Liver (tissue), 9 donors: ENCODE data around the gene PIWIL4. TPM values are rescaled to one million over a fixed set of nuclear protein-coding genes. Genes with fewer than 3 reads are reported as not detected.
A peak's percentile ranks its signal among the peaks of the same experiment; 100 is the strongest.

ENCODE experiments used
- DNase-seq: peaks from one replicate; pipeline ENCODE4 v3.0.0-alpha.2; 2017; ENCODE audit warnings: low spot score
- H3K27ac ChIP-seq, 2 donors: one replicate each; pipeline ENCODE4 v1.7.0; 2013; ENCODE audit warnings: inconsistent platforms in 2 of 2, low read length in 2 of 2, control low read depth in 1 of 2, low read depth in 1 of 2, mild to moderate bottlenecking in 1 of 2
- H3K27me3 ChIP-seq, 4 donors: one replicate each; pipeline versions ENCODE4 v1.6.1 to v1.7.0; 2013; ENCODE audit warnings: low read length in 3 of 4, inconsistent platforms in 1 of 4, mild to moderate bottlenecking in 1 of 4, moderate library complexity in 1 of 4; ENCODE audit not compliant: control insufficient read depth in 4 of 4, insufficient read depth in 4 of 4
- H3K36me3 ChIP-seq, 4 donors: one replicate each; pipeline versions ENCODE4 v1.6.1 to v1.7.0; 2013; ENCODE audit warnings: low read length in 3 of 4, mild to moderate bottlenecking in 3 of 4, low read depth in 1 of 4, moderate library complexity in 1 of 4; ENCODE audit not compliant: control insufficient read depth in 4 of 4, insufficient read depth in 3 of 4
- H3K4me1 ChIP-seq, 4 donors: one replicate each; pipeline versions ENCODE4 v1.6.1 to v1.7.0; 2013; ENCODE audit warnings: low read length in 3 of 4, mild to moderate bottlenecking in 3 of 4, moderate library complexity in 1 of 4; ENCODE audit not compliant: control insufficient read depth in 4 of 4, insufficient read depth in 4 of 4
- H3K4me3 ChIP-seq, 3 donors: one replicate each; pipeline versions ENCODE4 v1.6.1 to v1.7.0; 2013; ENCODE audit warnings: low read length in 3 of 3, control low read depth in 1 of 3, low read depth in 1 of 3, mild to moderate bottlenecking in 1 of 3
- H3K9ac ChIP-seq, 2 donors: one replicate each; pipeline ENCODE4 v1.7.0; 2013; ENCODE audit warnings: low read length in 2 of 2, mild to moderate bottlenecking in 2 of 2, moderate library complexity in 2 of 2, control low read depth in 1 of 2, low read depth in 1 of 2
- H3K9me3 ChIP-seq, 4 donors: one replicate each; pipeline versions ENCODE4 v1.6.1 to v1.7.0; 2013; ENCODE audit warnings: low read length in 3 of 4; ENCODE audit not compliant: control insufficient read depth in 4 of 4
- EGR1 ChIP-seq, 2 donors: IDR thresholded peaks; 2 replicates each; pipeline ENCODE4 v1.6.1; 2016 to 2018; ENCODE audit warnings: antibody characterized with exemption in 2 of 2, low read depth in 2 of 2
- FOXA1 ChIP-seq: IDR thresholded peaks from 2 replicates; pipeline ENCODE4 v1.6.1; 2016; ENCODE audit warnings: antibody characterized with exemption
- FOXA2 ChIP-seq: IDR thresholded peaks from 2 replicates; pipeline ENCODE4 v1.6.1; 2016; ENCODE audit warnings: antibody characterized with exemption
- GABPA ChIP-seq, 2 donors: IDR thresholded peaks in 1 of 2; conservative IDR thresholded peaks in 1 of 2; 2 replicates each; pipeline ENCODE4 v1.6.1; 2016; ENCODE audit warnings: antibody characterized with exemption in 2 of 2, mild to moderate bottlenecking in 1 of 2, moderate library complexity in 1 of 2
- HNF4A ChIP-seq, 2 donors: conservative IDR thresholded peaks; 2 replicates each; pipeline ENCODE4 v1.6.1; 2016; ENCODE audit warnings: antibody characterized with exemption in 2 of 2, mild to moderate bottlenecking in 2 of 2
- HNF4G ChIP-seq: IDR thresholded peaks from 2 replicates; pipeline ENCODE4 v1.6.1; 2016; ENCODE audit warnings: antibody characterized with exemption
- JUND ChIP-seq, 2 donors: IDR thresholded peaks; 2 replicates each; pipeline ENCODE4 v1.6.1; 2016; ENCODE audit warnings: antibody characterized with exemption in 2 of 2
- RAD21 ChIP-seq, 2 donors: IDR thresholded peaks; 2 replicates each; pipeline ENCODE4 v1.6.1; 2016; ENCODE audit warnings: antibody characterized with exemption in 2 of 2, mild to moderate bottlenecking in 2 of 2
- RXRA ChIP-seq, 2 donors: IDR thresholded peaks; 2 replicates each; pipeline ENCODE4 v1.6.1; 2017 to 2018; ENCODE audit warnings: antibody characterized with exemption in 2 of 2, mild to moderate bottlenecking in 1 of 2
- SP1 ChIP-seq: IDR thresholded peaks from 2 replicates; pipeline ENCODE4 v1.6.1; 2018; ENCODE audit warnings: antibody characterized with exemption, mild to moderate bottlenecking
- TAF1 ChIP-seq: conservative IDR thresholded peaks from 2 replicates; pipeline ENCODE4 v1.6.1; 2016; ENCODE audit warnings: antibody characterized with exemption, mild to moderate bottlenecking
- YY1 ChIP-seq: IDR thresholded peaks from 2 replicates; pipeline ENCODE4 v1.6.1; 2016; ENCODE audit warnings: antibody characterized with exemption, mild to moderate bottlenecking
- WGBS: extraction: QIAGEN DNeasy Blood & Tissue Kit; methylation state at CpG from one replicate; pipeline ENCODE4 v1.1.7; 2013; 5-methylcytosine and 5-hydroxymethylcytosine counted together
- polyA plus RNA-seq, 2 donors: library from polyadenylated mRNA; stranded (reverse) in 1 of 2; unstranded in 1 of 2; fragments of 200-250 nt in 1 of 2; fragments of >200 nt in 1 of 2; fragmentation: Nextera tagmentation in 1 of 2; extraction: Ambion mirVana in 1 of 2; gene quantifications; one replicate each; pipeline versions ENCODE4 v1.2.1 to v1.2.3, GENCODE V29; 2013 to 2015
- total RNA-seq, 2 donors: library from RNA; depleted of rRNA; stranded (reverse); fragments of >200 nt; gene quantifications; one replicate each; pipeline ENCODE4 v1.2.3, GENCODE V29; 2014
- TF ChIP-seq, protein P1 (sequence below): fragments of 150-350 bp; IDR thresholded peaks from 2 replicates; pipeline ENCODE4 v1.5.1; 2017; ENCODE audit warnings: improper control_type of control experiment, low read depth, low read length; ENCODE audit not compliant: missing input control
- TF ChIP-seq, protein P2 (sequence below): IDR thresholded peaks from 2 replicates; pipeline ENCODE4 v1.6.1; 2016; ENCODE audit warnings: antibody characterized with exemption
- TF ChIP-seq, protein P3 (sequence below): IDR thresholded peaks from 2 replicates; pipeline ENCODE4 v1.6.1; 2016; ENCODE audit warnings: antibody characterized with exemption, mild to moderate bottlenecking
- donor health status: healthy.
- donor health status: healthy.
- donor health status: healthy.
- donor health status: healthy.
- donor health status: healthy.

The PIWIL4 gene
- total and polyA plus RNA-seq, 4 donors, result 0.18 to 1.5 (median 0.51) TPM

DNA sequence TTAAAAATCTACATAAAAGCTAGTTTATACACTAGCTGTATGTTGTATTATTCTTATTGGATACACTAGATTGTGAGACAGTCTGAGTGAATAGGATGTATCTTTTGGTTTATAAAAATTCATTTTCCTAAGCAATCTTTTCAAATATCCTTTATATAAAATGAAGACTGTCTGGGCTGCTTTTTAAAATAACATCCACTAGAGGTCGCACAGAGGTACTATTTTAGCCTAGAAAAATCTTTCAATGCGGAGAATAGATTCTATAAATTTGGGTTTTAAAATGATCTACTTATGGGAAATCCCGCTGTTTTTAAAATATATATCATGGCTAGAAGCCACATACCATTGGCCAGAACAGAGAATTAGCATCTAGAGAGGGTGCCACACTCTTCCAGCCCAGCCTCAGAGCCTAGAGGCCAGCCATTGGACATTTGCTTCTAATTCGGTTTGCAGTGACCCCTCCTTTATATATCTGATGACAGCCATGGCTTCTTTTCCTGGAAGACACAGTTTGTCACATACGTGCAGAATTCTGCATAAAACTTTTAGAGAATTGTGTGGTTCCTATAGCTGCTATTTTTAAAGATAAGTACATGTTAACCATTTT is 47.6 kb upstream of the PIWIL4 start:
- Histone ChIP-seq H3K27ac (no peak overlapping the region), H3K27me3 (no peaks in the 10 kb centered on the region), H3K36me3 (no peaks in the 10 kb centered on the region), H3K4me3 (no peak overlapping the region), H3K9me3 (no peaks in the 10 kb centered on the region), H3K4me1 (peaks cover 0 to 3% (median 0%) of the 10 kb centered on the region in 4 donors), H3K9ac (no peak overlapping the region)
- no peak for TF ChIP-seq FOXA1
- TF ChIP-seq RAD21 (IDR thresholded peaks at IDR 0.05), result peak; percentile 71 to 77
- TF ChIP-seq, protein P1, sequence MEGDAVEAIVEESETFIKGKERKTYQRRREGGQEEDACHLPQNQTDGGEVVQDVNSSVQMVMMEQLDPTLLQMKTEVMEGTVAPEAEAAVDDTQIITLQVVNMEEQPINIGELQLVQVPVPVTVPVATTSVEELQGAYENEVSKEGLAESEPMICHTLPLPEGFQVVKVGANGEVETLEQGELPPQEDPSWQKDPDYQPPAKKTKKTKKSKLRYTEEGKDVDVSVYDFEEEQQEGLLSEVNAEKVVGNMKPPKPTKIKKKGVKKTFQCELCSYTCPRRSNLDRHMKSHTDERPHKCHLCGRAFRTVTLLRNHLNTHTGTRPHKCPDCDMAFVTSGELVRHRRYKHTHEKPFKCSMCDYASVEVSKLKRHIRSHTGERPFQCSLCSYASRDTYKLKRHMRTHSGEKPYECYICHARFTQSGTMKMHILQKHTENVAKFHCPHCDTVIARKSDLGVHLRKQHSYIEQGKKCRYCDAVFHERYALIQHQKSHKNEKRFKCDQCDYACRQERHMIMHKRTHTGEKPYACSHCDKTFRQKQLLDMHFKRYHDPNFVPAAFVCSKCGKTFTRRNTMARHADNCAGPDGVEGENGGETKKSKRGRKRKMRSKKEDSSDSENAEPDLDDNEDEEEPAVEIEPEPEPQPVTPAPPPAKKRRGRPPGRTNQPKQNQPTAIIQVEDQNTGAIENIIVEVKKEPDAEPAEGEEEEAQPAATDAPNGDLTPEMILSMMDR, result peak; percentile 56
- no peak for DNase-seq
- WGBS, result 6% methylated on average over 5 of the region's 5 CpGs

DNA sequence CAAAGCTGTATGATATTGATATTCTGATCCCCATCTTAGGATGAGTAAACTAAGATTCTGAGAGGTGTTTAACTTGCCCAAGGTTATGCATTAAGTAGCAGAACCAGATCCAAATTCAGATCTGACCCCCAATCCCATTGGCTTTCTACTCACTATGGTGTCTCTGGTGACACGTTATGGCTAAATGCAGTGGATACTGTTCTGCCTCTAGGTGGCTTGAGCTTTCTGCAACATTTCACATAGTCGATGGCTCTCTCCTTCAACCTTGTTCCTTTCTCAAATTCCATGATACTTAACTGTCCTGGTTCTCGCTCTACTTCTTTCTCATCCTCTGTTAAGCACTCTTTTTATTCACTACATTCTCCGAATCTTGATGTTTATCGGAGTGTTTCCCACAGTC is 45.5 kb upstream of the PIWIL4 start:
- Histone ChIP-seq H3K27me3 (no peaks in the 10 kb centered on the region), H3K9me3 (no peaks in the 10 kb centered on the region), H3K4me1 (peaks cover 0 to 3% (median 0%) of the 10 kb centered on the region in 4 donors), H3K27ac (no peak overlapping the region), H3K36me3 (no peaks in the 10 kb centered on the region), H3K4me3 (no peak overlapping the region), H3K9ac (no peak overlapping the region)
- DNase-seq, result no peak
- 50% methylated on average over 5 of the region's 5 CpGs for WGBS
- TF ChIP-seq, protein P2, sequence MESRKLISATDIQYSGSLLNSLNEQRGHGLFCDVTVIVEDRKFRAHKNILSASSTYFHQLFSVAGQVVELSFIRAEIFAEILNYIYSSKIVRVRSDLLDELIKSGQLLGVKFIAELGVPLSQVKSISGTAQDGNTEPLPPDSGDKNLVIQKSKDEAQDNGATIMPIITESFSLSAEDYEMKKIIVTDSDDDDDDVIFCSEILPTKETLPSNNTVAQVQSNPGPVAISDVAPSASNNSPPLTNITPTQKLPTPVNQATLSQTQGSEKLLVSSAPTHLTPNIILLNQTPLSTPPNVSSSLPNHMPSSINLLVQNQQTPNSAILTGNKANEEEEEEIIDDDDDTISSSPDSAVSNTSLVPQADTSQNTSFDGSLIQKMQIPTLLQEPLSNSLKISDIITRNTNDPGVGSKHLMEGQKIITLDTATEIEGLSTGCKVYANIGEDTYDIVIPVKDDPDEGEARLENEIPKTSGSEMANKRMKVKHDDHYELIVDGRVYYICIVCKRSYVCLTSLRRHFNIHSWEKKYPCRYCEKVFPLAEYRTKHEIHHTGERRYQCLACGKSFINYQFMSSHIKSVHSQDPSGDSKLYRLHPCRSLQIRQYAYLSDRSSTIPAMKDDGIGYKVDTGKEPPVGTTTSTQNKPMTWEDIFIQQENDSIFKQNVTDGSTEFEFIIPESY, result no peak
- no peak for TF ChIP-seq FOXA2
- TF ChIP-seq JUND (IDR thresholded peaks at IDR 0.05), result no peak
- TF ChIP-seq GABPA (IDR thresholded peaks at IDR 0.05 in 1 of 2, conservative IDR thresholded peaks at IDR 0.05 in 1 of 2), result no peak
- TF ChIP-seq, protein P1, result peak; percentile 20
- TF ChIP-seq RAD21 (IDR thresholded peaks at IDR 0.05), result peak; percentile 30 to 70
- no peak for TF ChIP-seq HNF4G
- TF ChIP-seq HNF4A (conservative IDR thresholded peaks at IDR 0.05), result no peak
- TF ChIP-seq RXRA (IDR thresholded peaks at IDR 0.05), result no peak
- no peak for TF ChIP-seq YY1
- no peak for TF ChIP-seq TAF1

DNA sequence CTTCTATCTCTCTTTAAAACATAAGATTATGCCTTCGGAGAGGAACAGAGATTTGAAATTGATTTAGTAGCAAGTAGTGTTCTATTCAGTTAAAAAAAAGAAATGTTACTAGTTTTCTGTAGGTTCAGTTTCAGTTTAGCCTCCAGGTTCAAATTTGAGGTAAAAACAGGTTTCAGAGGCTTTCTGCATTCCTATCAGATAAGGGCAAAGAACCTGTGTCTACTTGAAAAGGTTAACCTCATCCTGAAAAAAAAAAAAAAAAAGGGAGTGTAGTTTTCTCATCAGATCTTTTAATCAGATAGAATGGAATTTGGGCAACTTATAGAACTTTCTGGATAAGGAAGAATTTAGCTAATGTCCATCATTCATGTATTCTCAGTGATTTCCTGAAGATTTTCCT is 42.8 kb upstream of the PIWIL4 start:
- no peak overlapping the region for H3K9ac ChIP-seq
- WGBS, result 82% methylated on average over 1 of the region's 1 CpG
- DNase-seq, result no peak
- H3K9me3 ChIP-seq, result no peaks in the 10 kb centered on the region
- H3K4me3 ChIP-seq, result no peak overlapping the region
- H3K36me3 ChIP-seq, result no peaks in the 10 kb centered on the region
- H3K27ac ChIP-seq, result no peak overlapping the region
- peaks cover 0 to 3% (median 0%) of the 10 kb centered on the region in 4 donors for H3K4me1 ChIP-seq
- no peaks in the 10 kb centered on the region for H3K27me3 ChIP-seq
- TF ChIP-seq HNF4A (conservative IDR thresholded peaks at IDR 0.05) (no peak), SP1 (no peak), FOXA1 (no peak), EGR1 (IDR thresholded peaks at IDR 0.05; ENCODE audit: low read depth in 2 of 2) (no peak), HNF4G (no peak), FOXA2 (no peak), TAF1 (no peak), JUND (IDR thresholded peaks at IDR 0.05) (no peak)
- TF ChIP-seq, protein P3, sequence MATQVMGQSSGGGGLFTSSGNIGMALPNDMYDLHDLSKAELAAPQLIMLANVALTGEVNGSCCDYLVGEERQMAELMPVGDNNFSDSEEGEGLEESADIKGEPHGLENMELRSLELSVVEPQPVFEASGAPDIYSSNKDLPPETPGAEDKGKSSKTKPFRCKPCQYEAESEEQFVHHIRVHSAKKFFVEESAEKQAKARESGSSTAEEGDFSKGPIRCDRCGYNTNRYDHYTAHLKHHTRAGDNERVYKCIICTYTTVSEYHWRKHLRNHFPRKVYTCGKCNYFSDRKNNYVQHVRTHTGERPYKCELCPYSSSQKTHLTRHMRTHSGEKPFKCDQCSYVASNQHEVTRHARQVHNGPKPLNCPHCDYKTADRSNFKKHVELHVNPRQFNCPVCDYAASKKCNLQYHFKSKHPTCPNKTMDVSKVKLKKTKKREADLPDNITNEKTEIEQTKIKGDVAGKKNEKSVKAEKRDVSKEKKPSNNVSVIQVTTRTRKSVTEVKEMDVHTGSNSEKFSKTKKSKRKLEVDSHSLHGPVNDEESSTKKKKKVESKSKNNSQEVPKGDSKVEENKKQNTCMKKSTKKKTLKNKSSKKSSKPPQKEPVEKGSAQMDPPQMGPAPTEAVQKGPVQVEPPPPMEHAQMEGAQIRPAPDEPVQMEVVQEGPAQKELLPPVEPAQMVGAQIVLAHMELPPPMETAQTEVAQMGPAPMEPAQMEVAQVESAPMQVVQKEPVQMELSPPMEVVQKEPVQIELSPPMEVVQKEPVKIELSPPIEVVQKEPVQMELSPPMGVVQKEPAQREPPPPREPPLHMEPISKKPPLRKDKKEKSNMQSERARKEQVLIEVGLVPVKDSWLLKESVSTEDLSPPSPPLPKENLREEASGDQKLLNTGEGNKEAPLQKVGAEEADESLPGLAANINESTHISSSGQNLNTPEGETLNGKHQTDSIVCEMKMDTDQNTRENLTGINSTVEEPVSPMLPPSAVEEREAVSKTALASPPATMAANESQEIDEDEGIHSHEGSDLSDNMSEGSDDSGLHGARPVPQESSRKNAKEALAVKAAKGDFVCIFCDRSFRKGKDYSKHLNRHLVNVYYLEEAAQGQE, result no peak
- TF ChIP-seq, protein P1, result no peak
